HepG2 (cell line): ENCODE data around the gene WDR54. TPM values are rescaled to one million over a fixed set of nuclear protein-coding genes. Genes with fewer than 3 reads are reported as not detected.

Experiments used
- CBFB ChIP-seq: sonication (generic); formaldehyde crosslinking; IDR thresholded peaks from 2 replicates; pipeline ENCODE4 v1.4.0; 2020; ENCODE audit warnings: missing genetic modification reagents
- CHCHD3 ChIP-seq: sonication (generic); formaldehyde crosslinking; IDR thresholded peaks from 2 replicates; pipeline ENCODE4 v1.8.0; 2022; ENCODE audit warnings: mild to moderate bottlenecking, missing genetic modification reagents, moderate library complexity
- EED ChIP-seq: sonication (generic); formaldehyde crosslinking; IDR thresholded peaks from 2 replicates; pipeline ENCODE4 v1.5.0; 2020; ENCODE audit warnings: mild to moderate bottlenecking, missing genetic modification reagents
- GMEB1 ChIP-seq: sonication (generic); formaldehyde crosslinking; IDR thresholded peaks from 2 replicates; pipeline ENCODE4 v1.5.1; 2020; ENCODE audit warnings: missing genetic modification reagents, mild to moderate bottlenecking, borderline replicate concordance
- HNRNPH1 ChIP-seq: fragments of 200-400 bp; formaldehyde crosslinking; optimal IDR thresholded peaks from 2 replicates; pipeline ENCODE3; 2017; ENCODE audit warnings: mild to moderate bottlenecking, low read depth, low read length
- KLF11 ChIP-seq: IDR thresholded peaks from 2 replicates; pipeline ENCODE4 v1.6.1; 2016; ENCODE audit warnings: missing compliant biosample characterization
- KLF16 ChIP-seq, 2 experiments: sonication (generic) in 1 of 2; formaldehyde crosslinking in 1 of 2; IDR thresholded peaks; 2 replicates each; pipeline versions ENCODE4 v1.6.1 to v1.8.0; 2016 to 2023; ENCODE audit warnings: missing genetic modification reagents in 2 of 2, missing compliant biosample characterization in 1 of 2
- KLF9 ChIP-seq: IDR thresholded peaks from 2 replicates; pipeline ENCODE4 v1.6.1; 2016; ENCODE audit warnings: low read depth
- MAFF ChIP-seq: IDR thresholded peaks from 2 replicates; pipeline ENCODE4 v1.6.1; 2011; ENCODE audit warnings: low read depth, low read length, improper control_type of control experiment
- NKX3-1 ChIP-seq: sonication (generic); formaldehyde crosslinking; IDR thresholded peaks from 2 replicates; pipeline ENCODE4 v1.5.0; 2020; ENCODE audit warnings: missing genetic modification reagents
- NR1H2 ChIP-seq: sonication (generic); formaldehyde crosslinking; IDR thresholded peaks from 2 replicates; pipeline ENCODE4 v1.8.1; 2022; ENCODE audit warnings: low read depth, missing genetic modification reagents, borderline replicate concordance
- RORA ChIP-seq: sonication (generic); formaldehyde crosslinking; IDR thresholded peaks from 2 replicates; pipeline ENCODE4 v1.5.0; 2020; ENCODE audit warnings: mild to moderate bottlenecking, missing genetic modification reagents, moderate library complexity
- THAP11 ChIP-seq: IDR thresholded peaks from 2 replicates; pipeline ENCODE4 v1.6.1; 2016; ENCODE audit warnings: missing biosample characterization, missing genetic modification reagents
- TOE1 ChIP-seq: sonication (generic); formaldehyde crosslinking; IDR thresholded peaks from 2 replicates; pipeline ENCODE4 v1.4.0; 2020; ENCODE audit warnings: mild to moderate bottlenecking, missing genetic modification reagents
- ZBTB39 ChIP-seq: sonication (generic); formaldehyde crosslinking; IDR thresholded peaks from 2 replicates; pipeline ENCODE4 v1.5.0; 2020; ENCODE audit warnings: missing genetic modification reagents
- ZNF101 ChIP-seq: sonication (generic); formaldehyde crosslinking; IDR thresholded peaks from 2 replicates; pipeline ENCODE4 v1.4.0; 2020; ENCODE audit warnings: mild to moderate bottlenecking, low read depth, missing genetic modification reagents, borderline replicate concordance
- ZNF180 ChIP-seq: sonication (generic); formaldehyde crosslinking; IDR thresholded peaks from 2 replicates; pipeline ENCODE4 v1.4.0; 2020; ENCODE audit warnings: low read depth, missing genetic modification reagents, borderline replicate concordance
- ZNF234 ChIP-seq: sonication (generic); formaldehyde crosslinking; conservative IDR thresholded peaks from 2 replicates; pipeline ENCODE4 v1.5.1; 2020; ENCODE audit warnings: mild to moderate bottlenecking, missing genetic modification reagents
- ZNF292 ChIP-seq: sonication (generic); formaldehyde crosslinking; IDR thresholded peaks from 2 replicates; pipeline ENCODE4 v1.8.1; 2022; ENCODE audit warnings: mild to moderate bottlenecking, low read depth, missing genetic modification reagents, borderline replicate concordance
- ZNF34 ChIP-seq: sonication (generic); formaldehyde crosslinking; IDR thresholded peaks from 2 replicates; pipeline ENCODE4 v1.4.0; 2020; ENCODE audit warnings: mild to moderate bottlenecking, missing genetic modification reagents, borderline replicate concordance
- ZNF383 ChIP-seq: sonication (generic); formaldehyde crosslinking; IDR thresholded peaks from 2 replicates; pipeline ENCODE4 v1.4.0; 2020; ENCODE audit warnings: missing genetic modification reagents, mild to moderate bottlenecking, borderline replicate concordance
- ZNF468 ChIP-seq: sonication (generic); formaldehyde crosslinking; IDR thresholded peaks from 2 replicates; pipeline ENCODE4 v1.8.0; 2022; ENCODE audit warnings: mild to moderate bottlenecking, moderate library complexity, missing genetic modification reagents
- ZNF605 ChIP-seq: sonication (generic); formaldehyde crosslinking; IDR thresholded peaks from 2 replicates; pipeline ENCODE4 v1.8.0; 2022; ENCODE audit warnings: mild to moderate bottlenecking, missing genetic modification reagents
- ZNF639 ChIP-seq: conservative IDR thresholded peaks from 2 replicates; pipeline ENCODE4 v1.6.1; 2018; ENCODE audit warnings: missing genetic modification reagents
- ZNF792 ChIP-seq: IDR thresholded peaks from 2 replicates; pipeline ENCODE4 v1.6.1; 2016
- ZSCAN31 ChIP-seq: sonication (generic); formaldehyde crosslinking; IDR thresholded peaks from 2 replicates; pipeline ENCODE4 v1.5.0; 2020; ENCODE audit warnings: low read depth, mild to moderate bottlenecking, missing genetic modification reagents
- polyA plus RNA-seq, 8 experiments: library from polyadenylated mRNA; depleted of rRNA in 3 of 8; stranded (reverse) in 7 of 8; unstranded in 1 of 8; fragments of >200 nt; fragmentation: Illumina TruSeq in 4 of 8; extraction: Trizol in 4 of 8; gene quantifications; 2 replicates each; pipeline versions ENCODE4 v1.2.1 to v1.2.3, GENCODE V29; 2011 to 2016; ENCODE audit warnings: low read depth in 4 of 8, missing spikeins in 1 of 8, mixed read lengths in 1 of 8; ENCODE audit not compliant: insufficient read depth in 1 of 8
- total RNA-seq, 5 experiments: library from RNA; depleted of rRNA; stranded (reverse); fragments of >200 nt; fragmentation: Illumina TruSeq; extraction: Trizol; gene quantifications; 2 replicates each; pipeline ENCODE4 v1.2.3, GENCODE V29; 2016; ENCODE audit warnings: low read depth in 1 of 5

The WDR54 gene
- total and polyA plus RNA-seq, 2 of the 13 experiments (the other 11 are each of a cell fraction or from before 2014, with no cell fraction given), result 2.0 to 17.3 TPM

- TF ChIP-seq HNRNPH1, result peak; percentile 99
- peak; percentile 63; the same call in 1 of the 2 replicates for TF ChIP-seq ZNF639
- peak; percentile 78; the same call in 1 of the 2 replicates for TF ChIP-seq ZNF180 (CRISPR knock-in tag)
- TF ChIP-seq KLF16 (CRISPR knock-in tag; IDR thresholded peaks at IDR 0.05), result peak; percentile 61 to 70; a peak in 2 of 4 replicates
- TF ChIP-seq GMEB1 (CRISPR knock-in tag), result peak; percentile 76; the same call in 1 of the 2 replicates
- no peak for TF ChIP-seq MAFF
- peak; percentile 90 for TF ChIP-seq CHCHD3 (CRISPR knock-in tag)
- TF ChIP-seq KLF9, result no peak
- TF ChIP-seq RORA (CRISPR knock-in tag), result no peak
- TF ChIP-seq ZNF468 (CRISPR knock-in tag), result no peak
- peak; percentile 90; the same call in 1 of the 2 replicates for TF ChIP-seq EED (CRISPR knock-in tag)
- TF ChIP-seq ZNF792 (CRISPR knock-in tag), result peak; percentile 63; the same call in 1 of the 2 replicates
- peak; percentile 42; the same call in 1 of the 2 replicates for TF ChIP-seq ZBTB39
- peak; percentile 64 for TF ChIP-seq NR1H2
- TF ChIP-seq ZNF292 (CRISPR knock-in tag), result no peak; the same call in 1 of the 2 replicates
- TF ChIP-seq ZSCAN31, result peak; percentile 71; the same call in 1 of the 2 replicates
- no peak; the same call in none of the 2 replicates for TF ChIP-seq NKX3-1 (CRISPR knock-in tag)
- no peak; the same call in 1 of the 2 replicates for TF ChIP-seq ZNF234 (CRISPR knock-in tag)
- TF ChIP-seq CBFB (CRISPR knock-in tag), result 0 out of 2 replicates have a peak, but pooled peaks have one; percentile 59
- TF ChIP-seq TOE1 (CRISPR knock-in tag), result peak; percentile 82; the same call in 1 of the 2 replicates
- no peak; the same call in 1 of the 2 replicates for TF ChIP-seq ZNF605 (CRISPR knock-in tag)
- peak; percentile 93 for TF ChIP-seq ZNF34
- peak; percentile 17; the same call in 1 of the 2 replicates for TF ChIP-seq ZNF383 (CRISPR knock-in tag)
- peak; percentile 76 for TF ChIP-seq THAP11 (CRISPR knock-in tag)
- peak; percentile 94 for TF ChIP-seq KLF11
- TF ChIP-seq ZNF101 (CRISPR knock-in tag), result 0 out of 2 replicates have a peak, but pooled peaks have one; percentile 68
Observed at GRCh38 chr2:74441690-74442482, 20.4 kb downstream of the WDR54 start, which contains the start of gene RTKN (continued).
